ENCODE results near the gene DNER. TPM values are rescaled to one million over a fixed set of nuclear protein-coding genes. Genes with fewer than 3 reads are reported as not detected.

The DNER gene
- total and polyA plus RNA-seq, 2 of the 4 experiments (the other 2 are of a cell fraction): under 0.01 to 0.14 TPM

DNA sequence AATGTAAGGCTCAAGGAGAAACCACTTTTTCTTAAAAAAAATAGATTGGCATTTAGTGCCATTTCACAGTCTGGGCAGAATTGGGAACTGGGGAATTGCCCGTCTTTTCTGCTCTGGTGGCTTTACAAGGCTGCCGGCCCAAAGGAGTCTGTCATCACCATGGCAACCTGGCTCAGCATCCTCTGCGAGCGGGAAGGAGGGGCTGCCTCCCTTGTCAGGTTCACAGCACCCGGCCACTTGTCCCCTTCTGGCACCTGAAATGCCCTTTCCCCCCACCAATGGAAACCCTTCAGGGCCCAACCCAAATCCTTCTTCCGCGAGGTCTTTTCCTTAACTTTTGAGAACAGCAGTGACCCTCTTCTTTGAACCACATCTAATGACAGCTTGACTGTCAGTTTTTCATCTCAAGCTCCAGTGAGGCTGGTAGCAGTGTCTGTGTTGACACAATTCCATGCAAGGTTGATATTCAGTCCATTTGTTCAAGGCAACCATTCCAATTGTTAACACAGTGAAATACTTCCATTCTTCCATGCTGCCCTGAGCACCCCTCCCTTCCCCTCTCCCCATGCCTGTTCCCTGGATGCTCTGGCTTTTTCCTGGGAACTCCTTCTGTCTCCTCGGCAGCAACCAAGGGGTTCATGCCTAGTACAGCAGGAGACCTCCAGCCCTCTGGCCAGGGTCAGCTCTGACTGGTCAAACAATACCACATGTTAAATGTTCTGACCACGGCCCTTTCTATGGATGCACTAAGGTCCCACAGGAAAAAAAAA, 79.6 kb downstream of the DNER start:
- no peaks in the 10 kb centered on the region for H3K9me1 ChIP-seq (ENCODE audit: insufficient read depth, low read length)
- no peak overlapping the region for H2BK15ac ChIP-seq (ENCODE audit: low read depth, low read length)
- peaks cover 2% of the 10 kb centered on the region for H3K9me3 ChIP-seq (ENCODE audit: control insufficient read depth, insufficient read depth, low read length)
- no peaks in the 10 kb centered on the region for H3K79me1 ChIP-seq (ENCODE audit: low read depth in 1 of 2, low read length in 2 of 2)
- H3K36me3 ChIP-seq (ENCODE audit: control insufficient read depth, insufficient read depth, low read length): no peaks in the 10 kb centered on the region
- dilution Hi-C loops (cut with HindIII; ENCODE audit: low sequenced_read_pairs, unreplicated experiment): no loop called here
- no peak overlapping the region for H2AK5ac ChIP-seq (ENCODE audit: low read depth, low read length)
- in situ Hi-C loops (cut with MboI; ENCODE audit: low sequenced_read_pairs): no loop called here
- no peak overlapping the region for H3K9ac ChIP-seq (ENCODE audit: low read depth, low read length)
- ATAC-seq (ENCODE audit: low read depth) (no peak), DNase-seq (no peak)
- no peak overlapping the region for H2BK5ac ChIP-seq (ENCODE audit: low read depth, low read length, poor library complexity, severe bottlenecking)
- intact Hi-C loops (cut with micrococcal nuclease): no loop called here
- H3K23ac ChIP-seq (ENCODE audit: low read depth, low read length): no peak overlapping the region
- WGBS, 2 experiments (ENCODE audit: extremely low coverage in 2 of 2, insufficient read length in 1 of 2): 39% methylated on average over 4 of the region's 9 CpGs; no CpG with 5 or more reads in 1 of the 2 experiments
- no peak overlapping the region for H3K14ac ChIP-seq (replicated peaks; ENCODE audit: low read depth, low read length)
- H3K4ac ChIP-seq (ENCODE audit: low read depth, low read length): no peak overlapping the region
- no peaks in the 10 kb centered on the region for H3K4me1 ChIP-seq (ENCODE audit: control insufficient read depth, insufficient read depth, low read length)
- H3K18ac ChIP-seq (ENCODE audit: low read depth, low read length): no peak overlapping the region
- no peak overlapping the region for H3K56ac ChIP-seq (ENCODE audit: extremely low read depth, insufficient read depth, low read length)
- no peak overlapping the region for H2AK9ac ChIP-seq (replicated peaks; ENCODE audit: low read depth, low read length, poor library complexity)
- ChIA-PET CTCF (interaction anchor here (0.6 kb wide), 1 partner anchor 22 kb away, joined by 3 read pairs; no protein-coding TSS in a partner anchor), POLR2A (ENCODE audit: unreplicated experiment) (no interaction called here)
- H3K27me3 ChIP-seq (ENCODE audit: control insufficient read depth, insufficient read depth, low read length): no peaks in the 10 kb centered on the region
- H2AFZ ChIP-seq (replicated peaks; ENCODE audit: low read length, poor library complexity): no peak overlapping the region
- no peak overlapping the region for H2BK20ac ChIP-seq (ENCODE audit: low read depth, low read length)
- BruUV-seq (replicated peaks): no TSS peak
- H3K27ac ChIP-seq (ENCODE audit: insufficient read depth, low read length): no peak overlapping the region
- no peak overlapping the region for H2BK120ac ChIP-seq (ENCODE audit: low read depth, low read length)
- H4K20me1 ChIP-seq (ENCODE audit: insufficient read depth, low read length): no peaks in the 10 kb centered on the region
- H4K91ac ChIP-seq (ENCODE audit: insufficient read depth, low read depth, low read length): no peak overlapping the region
- H3K4me2 ChIP-seq (ENCODE audit: low read depth, low read length): no peak overlapping the region
- no peak overlapping the region for H4K5ac ChIP-seq (ENCODE audit: low read depth, low read length)
- no peak overlapping the region for H3K4me3 ChIP-seq (ENCODE audit: insufficient read depth, low read depth, low read length)
- TF ChIP-seq, protein P1, sequence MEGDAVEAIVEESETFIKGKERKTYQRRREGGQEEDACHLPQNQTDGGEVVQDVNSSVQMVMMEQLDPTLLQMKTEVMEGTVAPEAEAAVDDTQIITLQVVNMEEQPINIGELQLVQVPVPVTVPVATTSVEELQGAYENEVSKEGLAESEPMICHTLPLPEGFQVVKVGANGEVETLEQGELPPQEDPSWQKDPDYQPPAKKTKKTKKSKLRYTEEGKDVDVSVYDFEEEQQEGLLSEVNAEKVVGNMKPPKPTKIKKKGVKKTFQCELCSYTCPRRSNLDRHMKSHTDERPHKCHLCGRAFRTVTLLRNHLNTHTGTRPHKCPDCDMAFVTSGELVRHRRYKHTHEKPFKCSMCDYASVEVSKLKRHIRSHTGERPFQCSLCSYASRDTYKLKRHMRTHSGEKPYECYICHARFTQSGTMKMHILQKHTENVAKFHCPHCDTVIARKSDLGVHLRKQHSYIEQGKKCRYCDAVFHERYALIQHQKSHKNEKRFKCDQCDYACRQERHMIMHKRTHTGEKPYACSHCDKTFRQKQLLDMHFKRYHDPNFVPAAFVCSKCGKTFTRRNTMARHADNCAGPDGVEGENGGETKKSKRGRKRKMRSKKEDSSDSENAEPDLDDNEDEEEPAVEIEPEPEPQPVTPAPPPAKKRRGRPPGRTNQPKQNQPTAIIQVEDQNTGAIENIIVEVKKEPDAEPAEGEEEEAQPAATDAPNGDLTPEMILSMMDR (conservative IDR thresholded peaks at IDR 0.05; ENCODE audit: low read depth, low read length): no peak
- TF ChIP-seq BHLHE40 (IDR thresholded peaks at IDR 0.05; ENCODE audit: low read depth, low read length) (no peak), RCOR1 (IDR thresholded peaks at IDR 0.05; ENCODE audit: insufficient replicate concordance, low read length) (no peak), SMC3 (IDR thresholded peaks at IDR 0.05; ENCODE audit: low read depth, low read length) (no peak), POLR2A (IDR thresholded peaks at IDR 0.05; ENCODE audit: low read depth, low read length) (no peak), MXI1 (IDR thresholded peaks at IDR 0.05; ENCODE audit: borderline replicate concordance, low read depth, low read length) (no peak), CHD1 (IDR thresholded peaks at IDR 0.05; ENCODE audit: low read depth, low read length) (no peak), CEBPB (IDR thresholded peaks at IDR 0.05; ENCODE audit: low read depth, low read length) (no peak), RFX5 (IDR thresholded peaks at IDR 0.05; ENCODE audit: low read depth, low read length) (no peak)
- TF ChIP-seq, protein P2, sequence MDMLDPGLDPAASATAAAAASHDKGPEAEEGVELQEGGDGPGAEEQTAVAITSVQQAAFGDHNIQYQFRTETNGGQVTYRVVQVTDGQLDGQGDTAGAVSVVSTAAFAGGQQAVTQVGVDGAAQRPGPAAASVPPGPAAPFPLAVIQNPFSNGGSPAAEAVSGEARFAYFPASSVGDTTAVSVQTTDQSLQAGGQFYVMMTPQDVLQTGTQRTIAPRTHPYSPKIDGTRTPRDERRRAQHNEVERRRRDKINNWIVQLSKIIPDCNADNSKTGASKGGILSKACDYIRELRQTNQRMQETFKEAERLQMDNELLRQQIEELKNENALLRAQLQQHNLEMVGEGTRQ (IDR thresholded peaks at IDR 0.05; ENCODE audit: low read depth, low read length): no peak
- H4K8ac ChIP-seq (ENCODE audit: low read depth in 2 of 2, low read length in 2 of 2): no peak overlapping the region

Data from IMR-90 (cell line).